H1 (cell line): Measurements from ENCODE around the gene ARHGAP4. TPM values are rescaled to one million over a fixed set of nuclear protein-coding genes. Genes with fewer than 3 reads are reported as not detected.

Experiments
- CTCF ChIA-PET: fragments of 300-600 bp; sonication (Branson Sonifier 250); formaldehyde crosslinking; loops from one replicate; lab custom pipeline; 2021; ENCODE audit not compliant: partially characterized antibody; lab: Charles Lee
- POLR2A ChIA-PET: fragments of 300-600 bp; sonication (Branson Sonifier 250); formaldehyde crosslinking; loops from one replicate; lab custom pipeline; 2021; ENCODE audit warnings: inconsistent platforms; ENCODE audit not compliant: partially characterized antibody; lab: Charles Lee
- DNase-seq, 2 experiments: peaks; one replicate each; pipeline versions ENCODE4 v3.0.0 to v3.0.0-alpha.2; 2010 to 2022; ENCODE audit warnings: low spot score in 2 of 2, low read depth in 1 of 2, mixed read lengths in 1 of 2
- FAIRE-seq: peaks from 2 replicates; lab custom pipeline; 2011; peaks lifted over from hg19 to GRCh38; lab: Jason Lieb, UNC
- H2AFZ ChIP-seq: 2 replicates; pipeline ENCODE4 v1.8.1; 2012; ENCODE audit warnings: low read length, inconsistent platforms
- H2AK5ac ChIP-seq: 2 replicates; pipeline ENCODE4 v1.6.1; 2013; ENCODE audit warnings: low read depth, low read length
- H2BK120ac ChIP-seq: replicated peaks from 2 replicates; pipeline ENCODE3; 2013; ENCODE audit warnings: low read depth, low read length, inconsistent platforms
- H2BK12ac ChIP-seq: 2 replicates; pipeline ENCODE4 v1.6.1; 2013; ENCODE audit warnings: low read depth, low read length
- H2BK15ac ChIP-seq: 2 replicates; pipeline ENCODE4 v1.6.1; 2013; ENCODE audit warnings: low read length
- H2BK20ac ChIP-seq: 2 replicates; pipeline ENCODE4 v1.6.1; 2013; ENCODE audit warnings: low read length
- H2BK5ac ChIP-seq: 2 replicates; pipeline ENCODE4 v1.6.1; 2013; ENCODE audit warnings: low read depth, low read length
- H3K14ac ChIP-seq: 2 replicates; pipeline ENCODE4 v1.6.1; 2013; ENCODE audit warnings: inconsistent platforms; ENCODE audit not compliant: insufficient read length
- H3K18ac ChIP-seq: 2 replicates; pipeline ENCODE4 v1.6.1; 2013; ENCODE audit warnings: low read length; ENCODE audit errors: extremely low read depth
- H3K23ac ChIP-seq: 2 replicates; pipeline ENCODE4 v1.6.1; 2013; ENCODE audit warnings: inconsistent platforms; ENCODE audit not compliant: insufficient read length
- H3K23me2 ChIP-seq: 2 replicates; pipeline ENCODE4 v1.6.1; 2013; ENCODE audit warnings: low read depth, low read length
- H3K27ac ChIP-seq: 2 replicates; pipeline ENCODE4 v1.6.1; 2011; ENCODE audit warnings: low read depth, low read length, inconsistent platforms
- H3K27me3 ChIP-seq, 4 experiments: replicated peaks in 1 of 4; 1 replicate in 1 of 4; 2 replicates in 3 of 4; pipeline versions ENCODE4 v1.6.1 to v1.8.1; 2011 to 2013; ENCODE audit warnings: low read length in 3 of 4, mild to moderate bottlenecking in 3 of 4, inconsistent platforms in 2 of 4, mixed read lengths in 2 of 4, moderate library complexity in 1 of 4; ENCODE audit not compliant: control insufficient read depth in 3 of 4, insufficient read depth in 3 of 4; ENCODE audit errors: extremely low read depth in 1 of 4
- H3K36me3 ChIP-seq, 4 experiments: 2 replicates each; pipeline versions ENCODE4 v1.6.1 to v1.8.1; 2011 to 2013; ENCODE audit warnings: mild to moderate bottlenecking in 4 of 4, low read length in 3 of 4, moderate library complexity in 2 of 4, control low read depth in 1 of 4, inconsistent platforms in 1 of 4; ENCODE audit not compliant: insufficient read depth in 4 of 4, control insufficient read depth in 2 of 4
- H3K4ac ChIP-seq: replicated peaks from 2 replicates; pipeline ENCODE3; 2013; ENCODE audit warnings: low read length, low read depth, mixed read lengths, inconsistent platforms; ENCODE audit not compliant: insufficient read length
- H3K4me1 ChIP-seq, 4 experiments: replicated peaks in 1 of 4; 1 replicate in 1 of 4; 2 replicates in 3 of 4; pipeline versions ENCODE4 v1.6.1 to v1.8.1; 2011 to 2013; ENCODE audit warnings: low read length in 3 of 4, inconsistent platforms in 2 of 4, mixed read lengths in 1 of 4; ENCODE audit not compliant: insufficient read depth in 4 of 4, control insufficient read depth in 3 of 4
- H3K4me2 ChIP-seq, 2 experiments: 2 replicates each; pipeline versions ENCODE4 v1.6.1 to v1.8.1; 2011 to 2013; ENCODE audit warnings: low read depth in 2 of 2, low read length in 2 of 2, control low read depth in 1 of 2, inconsistent platforms in 1 of 2, mild to moderate bottlenecking in 1 of 2; ENCODE audit not compliant: insufficient read depth in 1 of 2
- H3K4me3 ChIP-seq, 4 experiments: fragments of 200-600, 300-600 bp in 1 of 4; sonication (generic), shearing (Covaris generic), sonication (Bioruptor Twin) in 1 of 4; 2 replicates each; pipeline versions ENCODE4 v1.5.1 to v1.8.1; 2011 to 2016; ENCODE audit warnings: low read length in 4 of 4, low read depth in 3 of 4, control low read depth in 2 of 4, inconsistent platforms in 2 of 4, mild to moderate bottlenecking in 2 of 4, mixed read lengths in 1 of 4, moderate library complexity in 1 of 4; ENCODE audit not compliant: insufficient read depth in 2 of 4; ENCODE audit errors: extremely low read depth in 1 of 4
- H3K56ac ChIP-seq: replicated peaks from 2 replicates; pipeline ENCODE3; 2013; ENCODE audit warnings: low read depth, mild to moderate bottlenecking, mixed read lengths, low read length, inconsistent platforms; ENCODE audit not compliant: insufficient read length
- H3K79me1 ChIP-seq: 2 replicates; pipeline ENCODE4 v1.6.1; 2013; ENCODE audit warnings: low read depth, low read length, control low read depth
- H3K79me2 ChIP-seq, 2 experiments: 2 replicates each; pipeline versions ENCODE4 v1.6.1 to v1.8.1; 2012 to 2013; ENCODE audit warnings: low read length in 2 of 2, mild to moderate bottlenecking in 2 of 2, inconsistent platforms in 1 of 2; ENCODE audit not compliant: insufficient read depth in 2 of 2, control insufficient read depth in 1 of 2
- H3K9ac ChIP-seq, 4 experiments: replicated peaks in 1 of 4; 1 replicate in 1 of 4; 2 replicates in 3 of 4; pipeline versions ENCODE4 v1.6.1 to v1.8.1; 2011 to 2013; ENCODE audit warnings: low read depth in 3 of 4, low read length in 3 of 4, control low read depth in 2 of 4, mild to moderate bottlenecking in 2 of 4, moderate library complexity in 2 of 4, inconsistent platforms in 1 of 4; ENCODE audit errors: extremely low read depth in 1 of 4
- H3K9me3 ChIP-seq, 2 experiments: 2 replicates each; pipeline versions ENCODE4 v1.6.1 to v1.8.1; 2012 to 2013; ENCODE audit warnings: mild to moderate bottlenecking in 2 of 2, moderate library complexity in 2 of 2, control low read depth in 1 of 2, inconsistent platforms in 1 of 2, low read depth in 1 of 2, low read length in 1 of 2, mixed read lengths in 1 of 2; ENCODE audit not compliant: insufficient read depth in 2 of 2
- H4K20me1 ChIP-seq, 2 experiments: replicated peaks in 1 of 2; 2 replicates each; pipeline versions ENCODE3 to v1.8.1; 2011 to 2013; ENCODE audit warnings: inconsistent platforms in 2 of 2, low read length in 2 of 2, mild to moderate bottlenecking in 1 of 2; ENCODE audit not compliant: insufficient read depth in 2 of 2, control insufficient read depth in 1 of 2
- H4K5ac ChIP-seq: 2 replicates; pipeline ENCODE4 v1.6.1; 2013; ENCODE audit warnings: low read length, low read depth, mixed read lengths, inconsistent platforms; ENCODE audit not compliant: insufficient read length
- H4K8ac ChIP-seq: 2 replicates; pipeline ENCODE4 v1.8.0; 2013; ENCODE audit warnings: mild to moderate bottlenecking, moderate library complexity, low read length, inconsistent platforms; ENCODE audit not compliant: insufficient read depth; ENCODE audit errors: extremely low read depth
- H4K91ac ChIP-seq: replicated peaks from 2 replicates; pipeline ENCODE3; 2013; ENCODE audit warnings: low read length, mixed read lengths, inconsistent platforms; ENCODE audit not compliant: insufficient read length
- ASH2L ChIP-seq: fragments of 200-600, 300-600 bp; sonication (generic); IDR thresholded peaks from one replicate; pipeline ENCODE4 v1.7.1; 2017; ENCODE audit warnings: low read length
- BACH1 ChIP-seq: IDR thresholded peaks from 2 replicates; pipeline ENCODE4 v1.6.1; 2012; ENCODE audit warnings: low read length, improper control_type of control experiment
- HDAC6 ChIP-seq: IDR thresholded peaks from one replicate; pipeline ENCODE4 v1.7.1; 2012; ENCODE audit warnings: low read depth, mild to moderate bottlenecking, inconsistent platforms, low read length, moderate library complexity
- JUN ChIP-seq: IDR thresholded peaks from 2 replicates; pipeline ENCODE4 v1.6.1; 2011; ENCODE audit warnings: low read depth, mild to moderate bottlenecking, improper control_type of control experiment, low read length
- RBBP5 ChIP-seq: IDR thresholded peaks from 2 replicates; pipeline ENCODE4 v1.7.1; 2012; ENCODE audit warnings: low read depth, mild to moderate bottlenecking, inconsistent platforms, low read length, moderate library complexity, borderline replicate concordance
- SIN3A ChIP-seq, 2 experiments: IDR thresholded peaks in 1 of 2; conservative IDR thresholded peaks in 1 of 2; 2 replicates each; pipeline ENCODE4 v1.6.1; 2011 to 2012; ENCODE audit warnings: low read length in 2 of 2, improper control_type of control experiment in 1 of 2, low read depth in 1 of 2, mild to moderate bottlenecking in 1 of 2
- WGBS, 2 experiments: shearing (Covaris generic) in 1 of 2; methylation state at CpG; one replicate each; pipeline versions ENCODE4 v1.1.6 to v1.1.7; 2013 to 2015; ENCODE audit warnings: low lambda C conversion rate in 2 of 2, mixed read lengths in 2 of 2, inconsistent platforms in 1 of 2, low coverage in 1 of 2, missing lambda C conversion rate in 1 of 2; ENCODE audit not compliant: insufficient replicate concordance in 2 of 2, insufficient coverage in 1 of 2, insufficient read length in 1 of 2; ENCODE audit errors: extremely low coverage in 1 of 2, missing lambda C conversion rate in 1 of 2; 5-methylcytosine and 5-hydroxymethylcytosine counted together
- polyA plus RNA-seq, 7 experiments: library from polyadenylated mRNA; depleted of rRNA in 3 of 7; stranded (reverse) in 5 of 7; unstranded in 2 of 7; fragments of >200 nt in 5 of 7; fragments of 200-250 nt in 2 of 7; gene quantifications; 1 replicate in 5 of 7; 2 replicates in 1 of 7; 4 replicates in 1 of 7; pipeline versions ENCODE4 v1.2.1 to v1.2.3, GENCODE V29; 2011 to 2013; ENCODE audit warnings: missing spikeins in 2 of 7, mixed read lengths in 2 of 7
- total RNA-seq: library from RNA; stranded (reverse); fragmentation: NEBNext Ultra II Directional; extraction: Animal tissue kit (Norgen Biotek cat#: 25700); gene quantifications from 2 replicates; pipeline ENCODE4 v1.2.1, GENCODE V29; 2021
- TF ChIP-seq, protein P1 (sequence below), 3 experiments: IDR thresholded peaks; 1 replicate in 2 of 3; 2 replicates in 1 of 3; pipeline versions ENCODE4 v1.5.1 to v1.6.1; 2011; ENCODE audit warnings: low read length in 3 of 3, mild to moderate bottlenecking in 3 of 3, inconsistent platforms in 2 of 3, low read depth in 1 of 3, moderate library complexity in 1 of 3; ENCODE audit not compliant: insufficient read depth in 1 of 3; ENCODE audit errors: control extremely low read depth in 1 of 3

Gene ARHGAP4
- total and polyA plus RNA-seq, 2 of the 8 experiments (the other 6 are each of a cell fraction or from before 2014, with no cell fraction given): 23.9 to 26.0 TPM

DNA sequence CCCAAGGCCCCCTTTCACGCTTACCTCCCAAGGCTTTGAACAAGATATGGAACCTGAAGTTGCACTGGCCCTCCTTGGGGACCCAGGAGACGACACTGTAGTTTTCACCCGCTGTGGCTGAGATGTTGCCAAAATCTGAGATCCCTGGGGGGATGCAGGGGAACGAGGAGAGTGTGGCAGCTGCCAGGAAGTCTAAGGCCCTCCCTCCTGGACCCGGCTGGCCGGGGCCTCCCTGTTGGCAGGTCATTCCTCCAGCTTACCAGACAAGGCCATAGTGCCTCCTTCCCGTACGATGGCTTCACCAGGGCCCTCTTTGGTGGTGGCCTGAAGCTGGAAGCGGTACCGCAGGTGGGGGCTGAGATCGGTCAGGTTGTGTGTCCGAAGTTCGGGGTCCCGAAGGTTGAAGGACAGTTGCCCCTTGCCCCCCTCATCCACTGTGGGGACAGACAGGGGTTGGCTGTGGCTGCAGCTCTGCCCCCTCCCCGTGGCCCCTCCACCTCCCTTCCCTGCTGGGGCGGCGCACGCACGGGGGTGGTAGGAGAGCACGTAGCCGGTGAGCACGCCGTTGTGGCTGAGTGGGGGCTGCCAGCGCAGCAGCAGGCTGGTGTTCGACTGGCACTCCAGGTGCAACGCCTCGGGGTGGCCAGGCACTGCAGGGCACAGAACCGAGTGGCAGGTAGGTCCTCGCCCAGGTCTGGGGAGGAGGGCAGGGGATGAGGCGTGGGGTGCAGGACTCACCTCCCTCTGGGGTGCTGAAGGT, 61.3 kb downstream of the ARHGAP4 start:
- no peak overlapping the region for H2BK15ac ChIP-seq
- no peak overlapping the region for H2BK20ac ChIP-seq
- CTCF ChIA-PET: interaction anchor here (1.2 kb wide), 1 partner anchor 14 kb away, joined by 4 read pairs; no protein-coding TSS in a partner anchor
- no peaks in the 10 kb centered on the region for H3K79me2 ChIP-seq
- no peak overlapping the region for H4K8ac ChIP-seq
- H3K9ac ChIP-seq: no peak overlapping the region
- H2BK120ac ChIP-seq: no peak overlapping the region
- no peak overlapping the region for H4K91ac ChIP-seq
- TF ChIP-seq SIN3A (conservative IDR thresholded peaks at IDR 0.05 in 1 of 2, IDR thresholded peaks at IDR 0.05 in 1 of 2; ENCODE audit: low read depth in 1 of 2, low read length in 2 of 2) (no peak), RBBP5 (no peak), ASH2L (no peak), HDAC6 (no peak), JUN (no peak), BACH1 (no peak)
- TF ChIP-seq, protein P1, sequence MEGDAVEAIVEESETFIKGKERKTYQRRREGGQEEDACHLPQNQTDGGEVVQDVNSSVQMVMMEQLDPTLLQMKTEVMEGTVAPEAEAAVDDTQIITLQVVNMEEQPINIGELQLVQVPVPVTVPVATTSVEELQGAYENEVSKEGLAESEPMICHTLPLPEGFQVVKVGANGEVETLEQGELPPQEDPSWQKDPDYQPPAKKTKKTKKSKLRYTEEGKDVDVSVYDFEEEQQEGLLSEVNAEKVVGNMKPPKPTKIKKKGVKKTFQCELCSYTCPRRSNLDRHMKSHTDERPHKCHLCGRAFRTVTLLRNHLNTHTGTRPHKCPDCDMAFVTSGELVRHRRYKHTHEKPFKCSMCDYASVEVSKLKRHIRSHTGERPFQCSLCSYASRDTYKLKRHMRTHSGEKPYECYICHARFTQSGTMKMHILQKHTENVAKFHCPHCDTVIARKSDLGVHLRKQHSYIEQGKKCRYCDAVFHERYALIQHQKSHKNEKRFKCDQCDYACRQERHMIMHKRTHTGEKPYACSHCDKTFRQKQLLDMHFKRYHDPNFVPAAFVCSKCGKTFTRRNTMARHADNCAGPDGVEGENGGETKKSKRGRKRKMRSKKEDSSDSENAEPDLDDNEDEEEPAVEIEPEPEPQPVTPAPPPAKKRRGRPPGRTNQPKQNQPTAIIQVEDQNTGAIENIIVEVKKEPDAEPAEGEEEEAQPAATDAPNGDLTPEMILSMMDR (IDR thresholded peaks at IDR 0.05; ENCODE audit: control extremely low read depth in 1 of 3, insufficient read depth in 1 of 3, low read depth in 1 of 3, low read length in 3 of 3): no peak
- FAIRE-seq (no peak), DNase-seq (no peak)
- no peak overlapping the region for H3K4me3 ChIP-seq
- H4K20me1 ChIP-seq: no peaks in the 10 kb centered on the region
- H3K14ac ChIP-seq: no peak overlapping the region
- H3K79me1 ChIP-seq: no peaks in the 10 kb centered on the region
- no peak overlapping the region for H4K5ac ChIP-seq
- no peaks in the 10 kb centered on the region for H3K9me3 ChIP-seq
- no peak overlapping the region for H2AFZ ChIP-seq
- no peak overlapping the region for H3K27ac ChIP-seq
- no peak overlapping the region for H2AK5ac ChIP-seq
- no peaks in the 10 kb centered on the region for H3K27me3 ChIP-seq
- H3K18ac ChIP-seq: no peak overlapping the region
- H2BK12ac ChIP-seq: no peak overlapping the region
- POLR2A ChIA-PET: interaction anchor here (1.4 kb wide), 2 partner anchors 14 to 19 kb away, joined by 3 read pairs; no protein-coding TSS in a partner anchor
- no peaks in the 10 kb centered on the region for H3K23me2 ChIP-seq
- H3K4me1 ChIP-seq: peaks cover 0 to 16% (median 0%) of the 10 kb centered on the region in 4 experiments; a peak in 3 of 7 replicates
- H3K4me2 ChIP-seq: no peak overlapping the region
- no peak overlapping the region for H3K56ac ChIP-seq
- H2BK5ac ChIP-seq: no peak overlapping the region
- peaks cover 0 to 17% (median under 1%) of the 10 kb centered on the region in 4 experiments; a peak in 1 of 8 replicates for H3K36me3 ChIP-seq
- 100% methylated on average over 3 of the region's 30 CpGs; no CpG with 5 or more reads in 1 of the 2 experiments for WGBS, 2 experiments
- H3K23ac ChIP-seq: no peak overlapping the region
- H3K4ac ChIP-seq: no peak overlapping the region
